Gastroesophageal sphincter (tissue), 3 donors: ENCODE results near the gene EPHA10.

Experiments used
- CTCF ChIP-seq, 4 experiments: fragments of 200-600 bp in 2 of 4; fragments of 450-650 bp in 2 of 4; sonication (generic) in 1 of 4; IDR thresholded peaks; one replicate each; pipeline ENCODE4 v1.5.1; 2017 to 2019; ENCODE audit warnings: antibody characterized with exemption in 4 of 4, mild to moderate bottlenecking in 2 of 4, moderate library complexity in 2 of 4
- POLR2A ChIP-seq, 2 donors: fragments of 450-650 bp; IDR thresholded peaks; one replicate each; pipeline ENCODE4 v1.6.1; 2017; ENCODE audit warnings: antibody characterized with exemption in 2 of 2, mild to moderate bottlenecking in 2 of 2, moderate library complexity in 1 of 2

- TF ChIP-seq CTCF (IDR thresholded peaks at IDR 0.05) (no peak), POLR2A (IDR thresholded peaks at IDR 0.05) (no peak)
Observed at GRCh38 chr1:37726751-37727585, 38.0 kb downstream of the EPHA10 start.
